HG03060 (cell line): Measurements from ENCODE around the gene DAGLA.

ENCODE experiments used
- ATAC-seq: cut with Tn5 transposase; IDR thresholded peaks from one replicate; pipeline ENCODE4 v1.9.1; 2021; ENCODE audit warnings: low read depth, moderate number of reproducible peaks; ENCODE audit not compliant: unreplicated experiment

The DAGLA gene

GRCh38 chr11:61757213-61757862 is 77.1 kb downstream of the DAGLA start:
- no peak for ATAC-seq

GRCh38 chr11:61760946-61761345 is 80.8 kb downstream of the DAGLA start:
- no peak for ATAC-seq

GRCh38 chr11:61761440-61762222 is 81.4 kb downstream of the DAGLA start:
- no peak for ATAC-seq

GRCh38 chr11:61762223-61762615 is 82.0 kb downstream of the DAGLA start:
- no peak for ATAC-seq

GRCh38 chr11:61762798-61763197 is 82.6 kb downstream of the DAGLA start:
- ATAC-seq: no peak

- no peak for ATAC-seq
Measured at GRCh38 chr11:61763930-61764605, 83.9 kb downstream of the DAGLA start.

GRCh38 chr11:61764606-61765260 is 84.5 kb downstream of the DAGLA start:
- ATAC-seq: no peak

- no peak for ATAC-seq
Measured at GRCh38 chr11:61765550-61766253, 85.5 kb downstream of the DAGLA start.

- no peak for ATAC-seq
Measured at GRCh38 chr11:61766353-61766841, 86.2 kb downstream of the DAGLA start.

- no peak for ATAC-seq
Measured at GRCh38 chr11:61768376-61769076, 88.3 kb downstream of the DAGLA start.

- no peak for ATAC-seq
Measured at GRCh38 chr11:61769169-61769920, 89.2 kb downstream of the DAGLA start.

- no peak for ATAC-seq
Measured at GRCh38 chr11:61769946-61770683, 89.9 kb downstream of the DAGLA start.

GRCh38 chr11:61771195-61771894 is 91.2 kb downstream of the DAGLA start:
- no peak for ATAC-seq

GRCh38 chr11:61771985-61772455 is 91.8 kb downstream of the DAGLA start:
- ATAC-seq: no peak

- ATAC-seq: no peak
Measured at GRCh38 chr11:61773356-61773755, 93.2 kb downstream of the DAGLA start.

- no peak for ATAC-seq
Measured at GRCh38 chr11:61773809-61774208, 93.6 kb downstream of the DAGLA start.

- no peak for ATAC-seq
Measured at GRCh38 chr11:61774411-61774810, 94.2 kb downstream of the DAGLA start.

- ATAC-seq: no peak
Measured at GRCh38 chr11:61775106-61775505, 94.9 kb downstream of the DAGLA start.
